IMR-90 (cell line): ENCODE data around the gene BEGAIN. TPM values are rescaled to one million over a fixed set of nuclear protein-coding genes. Genes with fewer than 3 reads are reported as not detected.

Source experiments
- ATAC-seq: fragments of 200-7000 bp; cut with Tn5 transposase; 2 replicates; pipeline ENCODE4 v1.9.1; 2020; ENCODE audit warnings: low read depth, mild to moderate bottlenecking, moderate library complexity
- BruUV-seq: library from RNA; stranded (reverse); fragments of 400-500 nt; replicated peaks from 2 replicates; lab custom pipeline; 2021; lab: Mats Ljungman, UMichigan
- CTCF ChIA-PET: fragments of 300-600 bp; formaldehyde crosslinking; extraction: SDS; loops from one replicate; lab custom pipeline; 2021; ENCODE audit warnings: antibody characterized with exemption; lab: Yijun Ruan, JAX
- POLR2A ChIA-PET: fragments of 300-600 bp; sonication (Branson Sonifier 250); formaldehyde crosslinking; loops from one replicate; lab custom pipeline; 2022; ENCODE audit warnings: antibody characterized with exemption; ENCODE audit not compliant: unreplicated experiment; lab: Charles Lee
- DNase-seq: peaks from one replicate; pipeline ENCODE4 v3.0.0; 2013
- H2AFZ ChIP-seq: replicated peaks from 2 replicates; pipeline ENCODE3; 2013; ENCODE audit warnings: low read length, mild to moderate bottlenecking; ENCODE audit not compliant: poor library complexity
- H2AK5ac ChIP-seq: 2 replicates; pipeline ENCODE4 v1.6.1; 2013; ENCODE audit warnings: low read depth, low read length, inconsistent platforms
- H2AK9ac ChIP-seq: replicated peaks from 2 replicates; pipeline ENCODE3; 2013; ENCODE audit warnings: mild to moderate bottlenecking, low read depth, low read length, moderate library complexity; ENCODE audit not compliant: poor library complexity
- H2BK120ac ChIP-seq: 2 replicates; pipeline ENCODE4 v1.6.1; 2013; ENCODE audit warnings: low read depth, low read length, inconsistent platforms
- H2BK15ac ChIP-seq: 3 replicates; pipeline ENCODE4 v1.6.1; 2013; ENCODE audit warnings: low read depth, low read length, inconsistent platforms
- H2BK20ac ChIP-seq: 2 replicates; pipeline ENCODE4 v1.6.1; 2013; ENCODE audit warnings: low read depth, mild to moderate bottlenecking, inconsistent platforms, low read length, moderate library complexity
- H2BK5ac ChIP-seq: 2 replicates; pipeline ENCODE4 v1.6.1; 2013; ENCODE audit warnings: mild to moderate bottlenecking, low read depth, low read length, inconsistent platforms; ENCODE audit not compliant: poor library complexity, severe bottlenecking
- H3K14ac ChIP-seq: replicated peaks from 2 replicates; pipeline ENCODE4 v1.6.1; 2013; ENCODE audit warnings: low read depth, low read length, inconsistent platforms
- H3K18ac ChIP-seq: 2 replicates; pipeline ENCODE4 v1.6.1; 2013; ENCODE audit warnings: low read depth, low read length, control low read depth
- H3K23ac ChIP-seq: 2 replicates; pipeline ENCODE4 v1.6.1; 2013; ENCODE audit warnings: low read depth, low read length, inconsistent platforms
- H3K27ac ChIP-seq: 2 replicates; pipeline ENCODE4 v1.5.1; 2013; ENCODE audit warnings: mild to moderate bottlenecking, control low read depth, low read length; ENCODE audit not compliant: insufficient read depth
- H3K27me3 ChIP-seq: 2 replicates; pipeline ENCODE4 v1.6.1; 2013; ENCODE audit warnings: low read length; ENCODE audit not compliant: control insufficient read depth, insufficient read depth
- H3K36me3 ChIP-seq: 2 replicates; pipeline ENCODE4 v1.6.1; 2013; ENCODE audit warnings: low read length, mixed read lengths; ENCODE audit not compliant: control insufficient read depth, insufficient read depth
- H3K4ac ChIP-seq: 2 replicates; pipeline ENCODE4 v1.6.1; 2013; ENCODE audit warnings: low read depth, low read length, inconsistent platforms
- H3K4me1 ChIP-seq: 2 replicates; pipeline ENCODE4 v1.6.1; 2013; ENCODE audit warnings: low read length, mixed read lengths; ENCODE audit not compliant: control insufficient read depth, insufficient read depth
- H3K4me2 ChIP-seq: 2 replicates; pipeline ENCODE4 v1.6.1; 2013; ENCODE audit warnings: low read depth, mild to moderate bottlenecking, control low read depth, low read length, moderate library complexity
- H3K4me3 ChIP-seq: 2 replicates; pipeline ENCODE4 v1.5.1; 2013; ENCODE audit warnings: low read depth, mild to moderate bottlenecking, control low read depth, low read length, moderate library complexity; ENCODE audit not compliant: insufficient read depth
- H3K56ac ChIP-seq: 2 replicates; pipeline ENCODE4 v1.6.1; 2013; ENCODE audit warnings: low read length, inconsistent platforms; ENCODE audit not compliant: insufficient read depth; ENCODE audit errors: extremely low read depth
- H3K79me1 ChIP-seq, 2 experiments: 2 replicates each; pipeline ENCODE4 v1.6.1; 2013; ENCODE audit warnings: low read length in 2 of 2, inconsistent platforms in 1 of 2, low read depth in 1 of 2
- H3K9ac ChIP-seq: 2 replicates; pipeline ENCODE4 v1.6.1; 2013; ENCODE audit warnings: low read depth, low read length, control low read depth
- H3K9me1 ChIP-seq: 2 replicates; pipeline ENCODE4 v1.6.1; 2013; ENCODE audit warnings: low read length, inconsistent platforms; ENCODE audit not compliant: insufficient read depth
- H3K9me3 ChIP-seq: 2 replicates; pipeline ENCODE4 v1.6.1; 2013; ENCODE audit warnings: low read length; ENCODE audit not compliant: control insufficient read depth, insufficient read depth
- H4K20me1 ChIP-seq: 2 replicates; pipeline ENCODE4 v1.6.1; 2013; ENCODE audit warnings: low read length, inconsistent platforms; ENCODE audit not compliant: insufficient read depth
- H4K5ac ChIP-seq: 2 replicates; pipeline ENCODE4 v1.6.1; 2013; ENCODE audit warnings: mild to moderate bottlenecking, low read depth, low read length, control low read depth
- H4K8ac ChIP-seq, 2 experiments: 2 replicates each; pipeline ENCODE4 v1.6.1; 2013; ENCODE audit warnings: low read depth in 2 of 2, low read length in 2 of 2, control low read depth in 1 of 2, inconsistent platforms in 1 of 2
- H4K91ac ChIP-seq: 2 replicates; pipeline ENCODE4 v1.6.1; 2013; ENCODE audit warnings: low read depth, low read length, inconsistent platforms; ENCODE audit not compliant: insufficient read depth
- CHD1 ChIP-seq: IDR thresholded peaks from 2 replicates; pipeline ENCODE4 v1.6.1; 2012; ENCODE audit warnings: low read depth, low read length, improper control_type of control experiment
- ELK1 ChIP-seq: fragments of 150-350 bp; IDR thresholded peaks from 2 replicates; pipeline ENCODE4 v1.6.1; 2016; ENCODE audit warnings: low read depth, mild to moderate bottlenecking, low read length, moderate library complexity, borderline replicate concordance
- FOS ChIP-seq: fragments of 150-350 bp; IDR thresholded peaks from 2 replicates; pipeline ENCODE4 v1.6.1; 2016; ENCODE audit warnings: low read depth, low read length
- MXI1 ChIP-seq: IDR thresholded peaks from 2 replicates; pipeline ENCODE4 v1.6.1; 2012; ENCODE audit warnings: low read depth, mild to moderate bottlenecking, low read length, moderate library complexity, borderline replicate concordance
- NFE2L2 ChIP-seq: fragments of 150-350 bp; IDR thresholded peaks from 2 replicates; pipeline ENCODE4 v1.6.1; 2016; ENCODE audit warnings: low read depth, mild to moderate bottlenecking, low read length
- RCOR1 ChIP-seq: IDR thresholded peaks from 2 replicates; pipeline ENCODE4 v1.6.1; 2012; ENCODE audit warnings: mild to moderate bottlenecking, low read length, improper control_type of control experiment; ENCODE audit not compliant: insufficient replicate concordance
- RFX5 ChIP-seq: IDR thresholded peaks from 2 replicates; pipeline ENCODE4 v1.8.0; 2012; ENCODE audit warnings: low read depth, mild to moderate bottlenecking, low read length, moderate library complexity
- WGBS, 2 experiments: methylation state at CpG; one replicate each; pipeline versions ENCODE4 v1.1.5 to v1.1.7; 2013; ENCODE audit warnings: missing lambda C conversion rate in 2 of 2; ENCODE audit not compliant: insufficient read length in 1 of 2; ENCODE audit errors: extremely low coverage in 2 of 2; 5-methylcytosine and 5-hydroxymethylcytosine counted together
- dilution Hi-C: fragments of 300-500 bp; cut with HindIII; formaldehyde crosslinking; loops from one replicate; pipeline ENCODE4 v1.14.3; 2018; ENCODE audit warnings: low sequenced_read_pairs; ENCODE audit not compliant: unreplicated experiment
- in situ Hi-C: fragments of 300-500 bp; cut with MboI; formaldehyde crosslinking; loops from 3 replicates; pipeline ENCODE4 v1.14.3; 2019; ENCODE audit warnings: low sequenced_read_pairs, inconsistent platforms, mixed read lengths
- intact Hi-C: fragments of 100-400 bp; cut with micrococcal nuclease; formaldehyde crosslinking; loops from 2 replicates; pipeline ENCODE4 v1.10.0; 2022
- polyA plus RNA-seq, 3 experiments: library from polyadenylated mRNA; depleted of rRNA; stranded (reverse); fragments of >200 nt; gene quantifications; 2 replicates each; pipeline ENCODE4 v1.2.3, GENCODE V29; 2012; ENCODE audit warnings: low replicate concordance in 1 of 3
- total RNA-seq: library from RNA; depleted of rRNA; stranded (reverse); fragments of >200 nt; gene quantifications from 2 replicates; pipeline ENCODE4 v1.2.3, GENCODE V29; 2012

Gene BEGAIN
- total and polyA plus RNA-seq, 2 of the 4 experiments (the other 2 are of a cell fraction): 0.18 to 0.99 TPM

GRCh38 chr14:100593751-100594624, 6.8 kb upstream of the BEGAIN start:
- H3K27me3 ChIP-seq: peaks cover 64% of the 10 kb centered on the region
- no peaks in the 10 kb centered on the region for H3K9me3 ChIP-seq
- H3K56ac ChIP-seq: no peak overlapping the region
- peak overlapping the region; percentile 11 for H2AFZ ChIP-seq
- no peak overlapping the region for H2AK9ac ChIP-seq
- no peak overlapping the region for H3K4ac ChIP-seq
- no peak overlapping the region for H4K5ac ChIP-seq
- H4K91ac ChIP-seq: no peak overlapping the region
- H2BK120ac ChIP-seq: no peak overlapping the region
- H3K4me2 ChIP-seq: no peak overlapping the region
- no peak overlapping the region for H3K27ac ChIP-seq
- no peaks in the 10 kb centered on the region; the same call in 1 of the 2 replicates for H4K20me1 ChIP-seq
- H3K9ac ChIP-seq: no peak overlapping the region
- CTCF ChIA-PET: no interaction called here
- dilution Hi-C loops: no loop called here
- no peak overlapping the region for H2BK5ac ChIP-seq
- H4K8ac ChIP-seq: no peak overlapping the region
- intact Hi-C loops: no loop called here
- POLR2A ChIA-PET: no interaction called here
- no peak overlapping the region for H3K23ac ChIP-seq
- no peaks in the 10 kb centered on the region for H3K79me1 ChIP-seq
- no peak for ATAC-seq
- no peak overlapping the region for H3K18ac ChIP-seq
- H3K4me1 ChIP-seq: no peaks in the 10 kb centered on the region
- no peaks in the 10 kb centered on the region for H3K36me3 ChIP-seq
- no peak overlapping the region for H2BK20ac ChIP-seq
- H3K4me3 ChIP-seq: no peak overlapping the region
- no peak overlapping the region for H3K14ac ChIP-seq
- H3K9me1 ChIP-seq: no peaks in the 10 kb centered on the region
- no peak for DNase-seq
- TF ChIP-seq RCOR1 (no peak), CHD1 (no peak), FOS (no peak), MXI1 (no peak), NFE2L2 (no peak), ELK1 (no peak), RFX5 (no peak)
- WGBS, 2 experiments: 74% methylated on average over 20 of the region's 27 CpGs; no CpG with 5 or more reads in 1 of the 2 experiments
- no peak overlapping the region for H2BK15ac ChIP-seq
- no TSS peak for BruUV-seq
- in situ Hi-C loops: no loop called here
- no peak overlapping the region for H2AK5ac ChIP-seq
